ENCODE data around the gene AK5.

GRCh38 chr1:77516106-77516505 is 234.3 kb downstream of the AK5 start:
- TF ChIP-seq, protein P1, sequence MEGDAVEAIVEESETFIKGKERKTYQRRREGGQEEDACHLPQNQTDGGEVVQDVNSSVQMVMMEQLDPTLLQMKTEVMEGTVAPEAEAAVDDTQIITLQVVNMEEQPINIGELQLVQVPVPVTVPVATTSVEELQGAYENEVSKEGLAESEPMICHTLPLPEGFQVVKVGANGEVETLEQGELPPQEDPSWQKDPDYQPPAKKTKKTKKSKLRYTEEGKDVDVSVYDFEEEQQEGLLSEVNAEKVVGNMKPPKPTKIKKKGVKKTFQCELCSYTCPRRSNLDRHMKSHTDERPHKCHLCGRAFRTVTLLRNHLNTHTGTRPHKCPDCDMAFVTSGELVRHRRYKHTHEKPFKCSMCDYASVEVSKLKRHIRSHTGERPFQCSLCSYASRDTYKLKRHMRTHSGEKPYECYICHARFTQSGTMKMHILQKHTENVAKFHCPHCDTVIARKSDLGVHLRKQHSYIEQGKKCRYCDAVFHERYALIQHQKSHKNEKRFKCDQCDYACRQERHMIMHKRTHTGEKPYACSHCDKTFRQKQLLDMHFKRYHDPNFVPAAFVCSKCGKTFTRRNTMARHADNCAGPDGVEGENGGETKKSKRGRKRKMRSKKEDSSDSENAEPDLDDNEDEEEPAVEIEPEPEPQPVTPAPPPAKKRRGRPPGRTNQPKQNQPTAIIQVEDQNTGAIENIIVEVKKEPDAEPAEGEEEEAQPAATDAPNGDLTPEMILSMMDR (IDR thresholded peaks at IDR 0.05) = no peak
- TF ChIP-seq POLR2A (IDR thresholded peaks at IDR 0.05) (no peak), POLR2AphosphoS5 (IDR thresholded peaks at IDR 0.05) (no peak)

Measured in suprapubic skin (tissue), 4 donors.